ENCODE results near the gene RHEB.

Gene RHEB

GRCh38 chr7:151503902-151504714 lies 15.6 kb downstream of the RHEB start:
- DNase-seq (ENCODE audit: low spot score): no peak

- no peak for DNase-seq (ENCODE audit: low spot score)
Measured at GRCh38 chr7:151501676-151502075, 18.0 kb downstream of the RHEB start.

GRCh38 chr7:151498495-151498894 lies 21.2 kb downstream of the RHEB start:
- DNase-seq (ENCODE audit: low spot score): no peak

GRCh38 chr7:151497306-151497871 lies 22.3 kb downstream of the RHEB start:
- no peak for DNase-seq (ENCODE audit: low spot score)

GRCh38 chr7:151495360-151495759 lies 24.3 kb downstream of the RHEB start:
- DNase-seq (ENCODE audit: low spot score): no peak

- DNase-seq (ENCODE audit: low spot score): no peak
Measured at GRCh38 chr7:151494298-151495284, 25.1 kb downstream of the RHEB start.

GRCh38 chr7:151493083-151493482 lies 26.6 kb downstream of the RHEB start:
- no peak for DNase-seq (ENCODE audit: low spot score)

GRCh38 chr7:151491859-151492258 lies 27.8 kb downstream of the RHEB start:
- DNase-seq (ENCODE audit: low spot score): no peak

GRCh38 chr7:151490456-151491105 lies 29.1 kb downstream of the RHEB start:
- DNase-seq (ENCODE audit: low spot score): no peak

- DNase-seq (ENCODE audit: low spot score): no peak
Measured at GRCh38 chr7:151489498-151489897, 30.2 kb downstream of the RHEB start.

GRCh38 chr7:151488096-151488495 lies 31.6 kb downstream of the RHEB start:
- no peak for DNase-seq (ENCODE audit: low spot score)

GRCh38 chr7:151487228-151487627 lies 32.5 kb downstream of the RHEB start:
- DNase-seq (ENCODE audit: low spot score): no peak

- no peak for DNase-seq (ENCODE audit: low spot score)
Measured at GRCh38 chr7:151486074-151486473, 33.6 kb downstream of the RHEB start.

GRCh38 chr7:151484971-151485707 lies 34.6 kb downstream of the RHEB start:
- DNase-seq (ENCODE audit: low spot score): no peak

- no peak for DNase-seq (ENCODE audit: low spot score)
Measured at GRCh38 chr7:151483711-151483983, 36.0 kb downstream of the RHEB start.

- DNase-seq (ENCODE audit: low spot score): no peak
Measured at GRCh38 chr7:151482883-151483710, 36.6 kb downstream of the RHEB start.

GRCh38 chr7:151481650-151482505 lies 37.8 kb downstream of the RHEB start:
- DNase-seq (ENCODE audit: low spot score): no peak

GRCh38 chr7:151477867-151478266 lies 41.8 kb downstream of the RHEB start:
- no peak for DNase-seq (ENCODE audit: low spot score)

- no peak for DNase-seq (ENCODE audit: low spot score)
Measured at GRCh38 chr7:151472644-151473380, 46.9 kb downstream of the RHEB start.

Data from hematopoietic multipotent progenitor cell treated with erythropoietin and hydrocortisone succinate and interleukin-3 and kit ligand, for 15 days (in vitro differentiated cells).